ENCODE data around the gene GNB4. TPM values are rescaled to one million over a fixed set of nuclear protein-coding genes. Genes with fewer than 3 reads are reported as not detected.

GNB4 gene
- total and polyA plus RNA-seq, 2 of the 8 experiments (the other 6 are each of a cell fraction or from before 2014, with no cell fraction given) = 13.4 to 29.2 TPM

DNA sequence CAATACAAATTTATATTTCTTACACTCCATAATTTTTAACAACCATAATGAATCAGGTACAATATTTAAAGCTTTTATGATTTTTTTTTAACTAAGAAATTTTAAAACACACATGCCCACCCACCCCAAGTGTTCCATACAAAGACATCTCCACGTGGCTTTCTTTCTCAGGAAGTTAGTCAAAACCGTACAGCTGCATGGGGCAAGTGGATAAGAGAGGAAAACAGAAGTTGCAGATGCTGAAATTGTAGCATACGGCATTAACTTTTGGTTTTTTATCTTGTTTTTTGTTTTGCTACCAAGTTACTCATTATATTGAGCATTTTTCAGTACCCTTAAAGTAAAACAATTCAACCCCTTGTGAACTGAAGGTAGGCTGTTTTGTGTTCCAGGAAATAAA lies 14.8 kb downstream of the GNB4 start:
- H3K27ac ChIP-seq (ENCODE audit: low read depth, low read length) = no peak overlapping the region
- FAIRE-seq (no peak), DNase-seq (ENCODE audit: low read depth in 1 of 2, low spot score in 2 of 2) (no peak)
- no peak overlapping the region for H2BK20ac ChIP-seq (ENCODE audit: low read length)
- ChIA-PET CTCF (ENCODE audit: partially characterized antibody) (interaction anchor here (0.6 to 1.9 kb wide), 2 partner anchors 10 to 179 kb away, joined by 4 to 9 read pairs; no protein-coding TSS in a partner anchor), POLR2A (ENCODE audit: partially characterized antibody) (no interaction called here)
- no peak overlapping the region for H2BK120ac ChIP-seq (replicated peaks; ENCODE audit: low read depth, low read length)
- H4K91ac ChIP-seq (replicated peaks; ENCODE audit: insufficient read length, low read length) = no peak overlapping the region
- H3K23ac ChIP-seq (ENCODE audit: insufficient read length) = no peak overlapping the region
- no peak overlapping the region for H4K8ac ChIP-seq (ENCODE audit: extremely low read depth, insufficient read depth, low read length)
- H3K9ac ChIP-seq (replicated peaks in 1 of 4; ENCODE audit: extremely low read depth in 1 of 4, low read depth in 3 of 4, low read length in 3 of 4) = no peak overlapping the region
- no peaks in the 10 kb centered on the region for H4K20me1 ChIP-seq (replicated peaks in 1 of 2; ENCODE audit: control insufficient read depth in 1 of 2, insufficient read depth in 2 of 2, low read length in 2 of 2)
- no peak overlapping the region for H3K18ac ChIP-seq (ENCODE audit: extremely low read depth, low read length)
- no peaks in the 10 kb centered on the region for H3K23me2 ChIP-seq (ENCODE audit: low read depth, low read length)
- H2AK5ac ChIP-seq (ENCODE audit: low read depth, low read length) = no peak overlapping the region
- no peak overlapping the region for H3K4me3 ChIP-seq (ENCODE audit: extremely low read depth in 1 of 4, insufficient read depth in 2 of 4, low read depth in 3 of 4, low read length in 4 of 4)
- H3K27me3 ChIP-seq (replicated peaks in 1 of 4; ENCODE audit: control insufficient read depth in 3 of 4, extremely low read depth in 1 of 4, insufficient read depth in 3 of 4, low read length in 3 of 4) = no peaks in the 10 kb centered on the region
- WGBS, 2 experiments (ENCODE audit: extremely low coverage in 1 of 2, insufficient coverage in 1 of 2, insufficient read length in 1 of 2, insufficient replicate concordance in 2 of 2, low coverage in 1 of 2, low lambda C conversion rate in 2 of 2, missing lambda C conversion rate in 1 of 2) = 81% methylated on average over 3 of the region's 3 CpGs; no CpG with 5 or more reads in 1 of the 2 experiments
- peaks cover 0 to 8% (median 3%) of the 10 kb centered on the region in 4 experiments; a peak in 4 of 7 replicates for H3K4me1 ChIP-seq (replicated peaks in 1 of 4; ENCODE audit: control insufficient read depth in 3 of 4, insufficient read depth in 4 of 4, low read length in 3 of 4)
- no peak overlapping the region for H3K56ac ChIP-seq (replicated peaks; ENCODE audit: insufficient read length, low read depth, low read length)
- no peak overlapping the region for H2BK5ac ChIP-seq (ENCODE audit: low read depth, low read length)
- TF ChIP-seq BRCA1 (IDR thresholded peaks at IDR 0.05; ENCODE audit: low read depth, low read length) = no peak
- no peak for TF ChIP-seq CBX5 (IDR thresholded peaks at IDR 0.05; ENCODE audit: low read depth, low read length)
- TF ChIP-seq TBP (IDR thresholded peaks at IDR 0.05; ENCODE audit: low read depth, low read length) = no peak
- TF ChIP-seq, protein P1, sequence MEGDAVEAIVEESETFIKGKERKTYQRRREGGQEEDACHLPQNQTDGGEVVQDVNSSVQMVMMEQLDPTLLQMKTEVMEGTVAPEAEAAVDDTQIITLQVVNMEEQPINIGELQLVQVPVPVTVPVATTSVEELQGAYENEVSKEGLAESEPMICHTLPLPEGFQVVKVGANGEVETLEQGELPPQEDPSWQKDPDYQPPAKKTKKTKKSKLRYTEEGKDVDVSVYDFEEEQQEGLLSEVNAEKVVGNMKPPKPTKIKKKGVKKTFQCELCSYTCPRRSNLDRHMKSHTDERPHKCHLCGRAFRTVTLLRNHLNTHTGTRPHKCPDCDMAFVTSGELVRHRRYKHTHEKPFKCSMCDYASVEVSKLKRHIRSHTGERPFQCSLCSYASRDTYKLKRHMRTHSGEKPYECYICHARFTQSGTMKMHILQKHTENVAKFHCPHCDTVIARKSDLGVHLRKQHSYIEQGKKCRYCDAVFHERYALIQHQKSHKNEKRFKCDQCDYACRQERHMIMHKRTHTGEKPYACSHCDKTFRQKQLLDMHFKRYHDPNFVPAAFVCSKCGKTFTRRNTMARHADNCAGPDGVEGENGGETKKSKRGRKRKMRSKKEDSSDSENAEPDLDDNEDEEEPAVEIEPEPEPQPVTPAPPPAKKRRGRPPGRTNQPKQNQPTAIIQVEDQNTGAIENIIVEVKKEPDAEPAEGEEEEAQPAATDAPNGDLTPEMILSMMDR (IDR thresholded peaks at IDR 0.05; ENCODE audit: control extremely low read depth in 1 of 3, insufficient read depth in 1 of 3, low read depth in 1 of 3, low read length in 3 of 3) = no peak
- TF ChIP-seq, protein P2, sequence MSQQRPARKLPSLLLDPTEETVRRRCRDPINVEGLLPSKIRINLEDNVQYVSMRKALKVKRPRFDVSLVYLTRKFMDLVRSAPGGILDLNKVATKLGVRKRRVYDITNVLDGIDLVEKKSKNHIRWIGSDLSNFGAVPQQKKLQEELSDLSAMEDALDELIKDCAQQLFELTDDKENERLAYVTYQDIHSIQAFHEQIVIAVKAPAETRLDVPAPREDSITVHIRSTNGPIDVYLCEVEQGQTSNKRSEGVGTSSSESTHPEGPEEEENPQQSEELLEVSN (IDR thresholded peaks at IDR 0.05) = no peak
- no peak for TF ChIP-seq RNF2 (IDR thresholded peaks at IDR 0.05; ENCODE audit: borderline replicate concordance, low read depth, low read length, missing control alignments, poor library complexity, severe bottlenecking)
- TF ChIP-seq YY1 (IDR thresholded peaks at IDR 0.05; ENCODE audit: low read depth, low read length) = no peak
- H3K4me2 ChIP-seq (ENCODE audit: insufficient read depth in 1 of 2, low read depth in 2 of 2, low read length in 2 of 2) = no peak overlapping the region
- H2BK15ac ChIP-seq (ENCODE audit: low read length) = no peak overlapping the region
- no peaks in the 10 kb centered on the region for H3K36me3 ChIP-seq (ENCODE audit: control insufficient read depth in 2 of 4, insufficient read depth in 4 of 4, low read length in 3 of 4)
- H3K4ac ChIP-seq (replicated peaks; ENCODE audit: insufficient read length, low read depth, low read length) = no peak overlapping the region
- H4K5ac ChIP-seq (ENCODE audit: insufficient read length, low read depth, low read length) = no peak overlapping the region
- no peak overlapping the region for H2BK12ac ChIP-seq (ENCODE audit: low read depth, low read length)
- no peaks in the 10 kb centered on the region for H3K9me3 ChIP-seq (ENCODE audit: insufficient read depth in 2 of 2, low read depth in 1 of 2, low read length in 1 of 2)
- no peaks in the 10 kb centered on the region; the same call in 1 of the 2 replicates for H3K79me1 ChIP-seq (ENCODE audit: low read depth, low read length)
- no peak overlapping the region for H2AFZ ChIP-seq (ENCODE audit: low read length)
- H3K79me2 ChIP-seq (ENCODE audit: control insufficient read depth in 1 of 2, insufficient read depth in 2 of 2, low read length in 2 of 2) = 0 out of 4 replicates have a peak, but pooled peaks cover 0 to 3% of the 10 kb centered on the region in 2 experiments
- no peak overlapping the region for H3K14ac ChIP-seq (ENCODE audit: insufficient read length)

Measured in H1 (cell line).